SK-N-SH (cell line): ENCODE measurements around the gene LRRC45.

Experiments used
- TF ChIP-seq, protein P1 (sequence below): fragments of 200-600 bp; sonication (generic); IDR thresholded peaks from 2 replicates; pipeline ENCODE4 v1.6.1; 2017; ENCODE audit warnings: antibody characterized with exemption, mild to moderate bottlenecking, moderate library complexity
- TF ChIP-seq, protein P2 (sequence below): IDR thresholded peaks from 2 replicates; pipeline ENCODE4 v1.6.1; 2012; ENCODE audit warnings: mild to moderate bottlenecking, low read depth, low read length, moderate library complexity

DNA sequence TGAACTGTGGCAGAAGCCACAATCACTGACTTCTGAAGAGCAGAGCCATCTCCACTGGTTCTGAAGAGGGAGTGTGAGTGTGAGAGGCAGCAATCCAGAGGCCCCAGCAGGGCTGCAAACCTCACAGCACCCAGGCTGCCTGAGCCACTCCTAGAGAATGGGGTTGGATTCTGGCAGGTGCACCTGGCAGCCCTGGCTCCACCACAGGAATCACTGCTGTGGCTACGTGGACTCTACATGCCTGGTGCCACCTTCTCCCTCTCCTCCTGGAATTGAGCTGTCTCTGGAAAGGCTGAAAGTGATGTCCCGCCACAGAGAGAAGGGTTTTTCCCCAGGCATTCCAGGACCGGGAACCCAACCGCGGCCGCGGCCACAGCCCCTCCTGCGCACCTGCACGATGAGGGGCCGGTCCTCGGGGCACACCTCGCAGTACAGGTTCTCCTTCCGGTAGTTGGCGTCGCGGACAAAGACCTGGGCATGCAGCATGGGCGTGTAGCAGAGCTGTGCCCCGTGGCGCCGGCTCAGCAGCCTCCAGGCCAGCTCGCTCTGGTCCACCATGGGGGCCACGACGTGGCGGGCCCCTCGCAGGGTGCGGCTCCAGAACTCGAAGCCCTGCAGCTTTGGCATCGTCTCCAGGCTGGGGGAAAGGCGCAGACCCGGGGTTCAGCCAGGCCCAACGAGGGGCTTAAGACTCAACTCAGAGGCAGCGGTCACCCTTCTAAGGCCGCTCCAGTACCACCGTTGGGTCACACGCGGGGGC lies 41.5 kb downstream of the LRRC45 start:
- TF ChIP-seq, protein P1, sequence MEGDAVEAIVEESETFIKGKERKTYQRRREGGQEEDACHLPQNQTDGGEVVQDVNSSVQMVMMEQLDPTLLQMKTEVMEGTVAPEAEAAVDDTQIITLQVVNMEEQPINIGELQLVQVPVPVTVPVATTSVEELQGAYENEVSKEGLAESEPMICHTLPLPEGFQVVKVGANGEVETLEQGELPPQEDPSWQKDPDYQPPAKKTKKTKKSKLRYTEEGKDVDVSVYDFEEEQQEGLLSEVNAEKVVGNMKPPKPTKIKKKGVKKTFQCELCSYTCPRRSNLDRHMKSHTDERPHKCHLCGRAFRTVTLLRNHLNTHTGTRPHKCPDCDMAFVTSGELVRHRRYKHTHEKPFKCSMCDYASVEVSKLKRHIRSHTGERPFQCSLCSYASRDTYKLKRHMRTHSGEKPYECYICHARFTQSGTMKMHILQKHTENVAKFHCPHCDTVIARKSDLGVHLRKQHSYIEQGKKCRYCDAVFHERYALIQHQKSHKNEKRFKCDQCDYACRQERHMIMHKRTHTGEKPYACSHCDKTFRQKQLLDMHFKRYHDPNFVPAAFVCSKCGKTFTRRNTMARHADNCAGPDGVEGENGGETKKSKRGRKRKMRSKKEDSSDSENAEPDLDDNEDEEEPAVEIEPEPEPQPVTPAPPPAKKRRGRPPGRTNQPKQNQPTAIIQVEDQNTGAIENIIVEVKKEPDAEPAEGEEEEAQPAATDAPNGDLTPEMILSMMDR: no peak
- TF ChIP-seq, protein P2, sequence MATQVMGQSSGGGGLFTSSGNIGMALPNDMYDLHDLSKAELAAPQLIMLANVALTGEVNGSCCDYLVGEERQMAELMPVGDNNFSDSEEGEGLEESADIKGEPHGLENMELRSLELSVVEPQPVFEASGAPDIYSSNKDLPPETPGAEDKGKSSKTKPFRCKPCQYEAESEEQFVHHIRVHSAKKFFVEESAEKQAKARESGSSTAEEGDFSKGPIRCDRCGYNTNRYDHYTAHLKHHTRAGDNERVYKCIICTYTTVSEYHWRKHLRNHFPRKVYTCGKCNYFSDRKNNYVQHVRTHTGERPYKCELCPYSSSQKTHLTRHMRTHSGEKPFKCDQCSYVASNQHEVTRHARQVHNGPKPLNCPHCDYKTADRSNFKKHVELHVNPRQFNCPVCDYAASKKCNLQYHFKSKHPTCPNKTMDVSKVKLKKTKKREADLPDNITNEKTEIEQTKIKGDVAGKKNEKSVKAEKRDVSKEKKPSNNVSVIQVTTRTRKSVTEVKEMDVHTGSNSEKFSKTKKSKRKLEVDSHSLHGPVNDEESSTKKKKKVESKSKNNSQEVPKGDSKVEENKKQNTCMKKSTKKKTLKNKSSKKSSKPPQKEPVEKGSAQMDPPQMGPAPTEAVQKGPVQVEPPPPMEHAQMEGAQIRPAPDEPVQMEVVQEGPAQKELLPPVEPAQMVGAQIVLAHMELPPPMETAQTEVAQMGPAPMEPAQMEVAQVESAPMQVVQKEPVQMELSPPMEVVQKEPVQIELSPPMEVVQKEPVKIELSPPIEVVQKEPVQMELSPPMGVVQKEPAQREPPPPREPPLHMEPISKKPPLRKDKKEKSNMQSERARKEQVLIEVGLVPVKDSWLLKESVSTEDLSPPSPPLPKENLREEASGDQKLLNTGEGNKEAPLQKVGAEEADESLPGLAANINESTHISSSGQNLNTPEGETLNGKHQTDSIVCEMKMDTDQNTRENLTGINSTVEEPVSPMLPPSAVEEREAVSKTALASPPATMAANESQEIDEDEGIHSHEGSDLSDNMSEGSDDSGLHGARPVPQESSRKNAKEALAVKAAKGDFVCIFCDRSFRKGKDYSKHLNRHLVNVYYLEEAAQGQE: no peak
